IPS-NIHi7 (cell line): ENCODE data around the gene SMIM38.
A peak's percentile ranks its signal among the peaks of the same experiment; 100 is the strongest.

ENCODE experiments used
- DNase-seq: peaks from one replicate; pipeline ENCODE4 v3.0.0; 2012; ENCODE audit warnings: mixed read lengths; ENCODE audit errors: extremely low spot score

The SMIM38 gene

GRCh38 chr11:69159150-69159852 lies 3.6 kb downstream of the SMIM38 start:
- no peak for DNase-seq

- no peak for DNase-seq
Measured at GRCh38 chr11:69160296-69161116, 4.8 kb downstream of the SMIM38 start.

GRCh38 chr11:69161117-69161407 lies 5.3 kb downstream of the SMIM38 start:
- DNase-seq, result no peak

GRCh38 chr11:69162505-69162904 lies 6.8 kb downstream of the SMIM38 start:
- no peak for DNase-seq

- no peak for DNase-seq
Measured at GRCh38 chr11:69163842-69164241, 8.1 kb downstream of the SMIM38 start.

- DNase-seq, result no peak
Measured at GRCh38 chr11:69164824-69165223, 9.1 kb downstream of the SMIM38 start.

GRCh38 chr11:69165775-69166174 lies 10.0 kb downstream of the SMIM38 start:
- DNase-seq, result no peak

- peak; percentile 79 for DNase-seq
Measured at GRCh38 chr11:69166218-69167115, 10.7 kb downstream of the SMIM38 start.

- DNase-seq, result no peak
Measured at GRCh38 chr11:69167130-69167915, 11.6 kb downstream of the SMIM38 start.

- no peak for DNase-seq
Measured at GRCh38 chr11:69167916-69168691, 12.4 kb downstream of the SMIM38 start.

- no peak for DNase-seq
Measured at GRCh38 chr11:69169479-69169878, 13.7 kb downstream of the SMIM38 start.

- DNase-seq, result no peak
Measured at GRCh38 chr11:69170704-69171103, 15.0 kb downstream of the SMIM38 start.

GRCh38 chr11:69171476-69172240 lies 15.9 kb downstream of the SMIM38 start:
- no peak for DNase-seq

GRCh38 chr11:69172674-69173073 lies 16.9 kb downstream of the SMIM38 start:
- DNase-seq, result no peak

GRCh38 chr11:69173331-69173730 lies 17.6 kb downstream of the SMIM38 start:
- no peak for DNase-seq

- DNase-seq, result no peak
Measured at GRCh38 chr11:69173925-69174581, 18.3 kb downstream of the SMIM38 start.

- DNase-seq, result no peak
Measured at GRCh38 chr11:69174841-69175240, 19.1 kb downstream of the SMIM38 start.

- DNase-seq, result no peak
Measured at GRCh38 chr11:69178819-69179482, 23.2 kb downstream of the SMIM38 start.

GRCh38 chr11:69180226-69180625 lies 24.5 kb downstream of the SMIM38 start:
- DNase-seq, result no peak
